Astrocyte of the spinal cord (primary cell): Measurements from ENCODE around the gene ALG11.

Experiments used
- DNase-seq: peaks from one replicate; pipeline ENCODE4 v3.0.0; 2011; ENCODE audit warnings: low read depth, low spot score
- H3K4me3 ChIP-seq: 2 replicates; pipeline ENCODE4 v1.5.1; 2011; ENCODE audit warnings: low read depth, mild to moderate bottlenecking, low read length, moderate library complexity
- CTCF ChIP-seq: IDR thresholded peaks from 2 replicates; pipeline ENCODE4 v1.5.1; 2012; ENCODE audit warnings: low read depth, mild to moderate bottlenecking, low read length, inconsistent platforms
- in situ Hi-C: cut with HindIII; loops from 2 replicates; pipeline ENCODE4 v1.10.0; 2017; ENCODE audit warnings: low sequenced_read_pairs

The ALG11 gene

GRCh38 chr13:52070929-52071523 is 58.8 kb downstream of the ALG11 start:
- in situ Hi-C loops = no loop called here
- no peak for TF ChIP-seq CTCF
- H3K4me3 ChIP-seq = no peak overlapping the region
- peak; percentile 24 for DNase-seq
